Stimulated activated CD8-positive, alpha-beta memory T cell treated with anti-CD3 and anti-CD28 coated beads, Interleukin-7, amount 100 ng/mL, for 4 hours (primary cell): ENCODE results near the gene TGFB1.

Experiments
- DNase-seq, 2 donors: peaks; one replicate each; pipeline ENCODE4 v3.0.0-alpha.2; 2020; ENCODE audit warnings: low read depth in 2 of 2

TGFB1 gene

DNA sequence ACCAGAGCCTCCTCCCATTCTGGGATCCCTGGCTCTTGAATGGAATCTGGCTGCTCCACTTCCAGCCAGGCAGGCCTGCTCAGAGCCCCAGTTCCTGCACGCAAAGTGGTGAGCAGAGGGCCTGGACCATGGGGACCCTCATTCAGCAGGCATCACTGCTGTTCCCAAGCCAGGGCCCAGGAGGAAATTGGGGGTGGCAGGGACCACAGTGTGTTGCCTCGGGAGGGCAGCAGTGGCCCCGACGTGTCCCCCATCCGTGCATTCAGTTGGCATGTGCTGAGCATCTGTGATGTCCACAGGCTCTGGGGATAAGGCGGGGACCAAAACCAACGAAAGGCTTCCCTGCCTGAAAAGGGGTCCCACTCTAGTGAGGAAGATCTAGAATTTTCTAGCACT lies 32.5 kb downstream of the TGFB1 start:
- DNase-seq: no peak

DNA sequence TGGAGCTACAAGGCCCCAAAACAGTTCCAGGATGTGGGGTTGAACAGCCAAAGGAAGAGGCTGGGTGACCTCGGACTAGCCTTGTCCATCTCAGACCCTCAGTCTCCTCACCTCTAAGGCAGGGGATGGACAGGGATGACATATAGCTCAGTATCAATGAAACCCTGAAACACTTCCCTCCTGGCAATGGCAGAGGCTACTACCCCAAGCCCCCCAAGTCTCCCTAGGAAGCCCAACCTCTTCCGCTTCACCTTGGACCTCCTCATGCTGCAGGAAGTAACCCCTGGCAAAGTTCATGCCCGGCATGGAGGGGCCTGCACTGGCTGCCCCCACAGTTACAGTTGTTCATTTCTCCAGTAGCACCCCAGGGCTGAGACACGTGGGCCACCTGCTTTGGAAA lies 33.2 kb downstream of the TGFB1 start:
- DNase-seq: no peak

DNA sequence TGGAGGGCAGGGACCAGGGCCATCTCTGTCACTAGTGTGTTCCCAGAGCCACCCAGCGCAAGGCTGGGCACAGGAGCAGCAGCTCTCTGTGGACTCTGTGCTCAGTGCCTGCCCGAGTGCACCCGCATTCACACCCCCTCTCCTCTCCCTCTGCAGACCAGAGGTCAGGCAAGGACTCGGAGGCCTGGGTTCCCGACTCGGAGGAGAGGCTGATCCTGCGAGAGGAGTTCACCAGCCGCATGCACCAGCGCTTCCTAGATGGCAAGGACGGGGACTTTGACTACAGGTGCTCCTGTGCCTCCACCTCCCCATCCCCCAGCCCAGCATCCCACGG lies 33.6 kb downstream of the TGFB1 start:
- no peak for DNase-seq

DNA sequence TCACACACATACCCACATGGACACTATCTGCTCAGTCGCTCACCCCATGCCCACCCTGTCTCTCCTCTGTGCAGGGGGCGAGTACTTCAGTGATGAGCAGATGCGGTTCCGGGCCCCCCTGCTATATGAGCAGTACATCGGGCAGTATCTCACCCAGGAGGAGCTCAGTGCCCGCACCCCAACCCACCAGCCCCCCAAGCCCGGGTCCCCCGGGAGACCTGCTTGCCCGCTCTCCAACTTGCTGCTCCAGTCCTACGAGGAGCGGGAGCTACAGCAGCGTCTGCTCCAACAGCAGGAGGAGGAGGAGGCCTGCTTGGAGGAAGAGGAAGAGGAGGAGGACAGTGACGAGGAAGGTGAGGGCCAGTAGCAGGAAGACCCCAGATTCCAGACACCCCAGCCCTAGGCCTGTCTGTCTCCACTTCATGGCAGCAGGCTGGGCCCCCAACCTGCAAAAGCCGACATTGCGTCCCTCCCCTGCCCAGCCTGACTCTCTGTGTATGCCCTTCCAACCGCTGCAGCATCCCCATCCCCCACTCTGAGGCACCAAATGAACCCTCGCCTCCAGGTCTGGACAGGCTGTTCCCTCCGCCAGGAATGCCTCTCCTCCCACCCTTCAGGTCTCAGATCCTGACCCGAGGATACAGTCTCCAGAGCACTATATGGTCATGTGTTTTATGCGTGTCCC lies 34.1 kb downstream of the TGFB1 start:
- DNase-seq: no peak

DNA sequence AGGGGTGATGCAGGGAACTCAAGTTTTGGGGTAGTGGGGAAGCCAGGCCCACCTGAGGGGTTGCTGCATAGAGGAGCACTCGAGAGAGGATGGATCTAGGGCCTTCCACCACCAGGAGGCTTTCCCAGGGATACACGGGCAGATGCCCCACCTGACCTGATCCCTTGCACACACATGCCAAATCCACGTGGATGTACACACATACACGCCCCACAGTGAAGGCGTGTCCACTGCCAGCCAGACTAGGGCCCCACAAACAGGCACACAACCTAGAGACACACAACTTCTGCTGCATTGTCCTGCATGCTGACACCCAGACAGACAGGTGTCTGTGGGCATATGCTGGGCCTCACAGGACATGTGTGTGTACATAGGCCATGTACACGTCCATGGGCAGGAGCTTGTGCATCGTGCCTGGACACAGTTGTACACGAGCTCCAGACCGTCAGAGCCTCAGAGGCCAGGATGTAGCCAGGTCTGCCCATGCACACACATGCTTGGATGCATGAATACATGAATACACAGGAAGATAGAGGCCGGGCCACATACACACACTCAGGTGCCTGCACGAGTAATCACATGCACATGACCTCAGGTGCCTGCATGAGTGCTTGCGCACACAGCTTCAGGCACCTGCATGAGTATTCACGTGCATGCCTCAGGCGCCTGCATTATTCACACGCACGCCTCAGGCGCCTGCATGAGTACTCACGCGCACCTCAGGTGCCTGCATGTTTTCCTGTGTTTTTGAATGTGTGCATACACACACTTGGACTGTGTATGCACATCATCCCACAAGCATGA lies 34.8 kb downstream of the TGFB1 start:
- DNase-seq: no peak

DNA sequence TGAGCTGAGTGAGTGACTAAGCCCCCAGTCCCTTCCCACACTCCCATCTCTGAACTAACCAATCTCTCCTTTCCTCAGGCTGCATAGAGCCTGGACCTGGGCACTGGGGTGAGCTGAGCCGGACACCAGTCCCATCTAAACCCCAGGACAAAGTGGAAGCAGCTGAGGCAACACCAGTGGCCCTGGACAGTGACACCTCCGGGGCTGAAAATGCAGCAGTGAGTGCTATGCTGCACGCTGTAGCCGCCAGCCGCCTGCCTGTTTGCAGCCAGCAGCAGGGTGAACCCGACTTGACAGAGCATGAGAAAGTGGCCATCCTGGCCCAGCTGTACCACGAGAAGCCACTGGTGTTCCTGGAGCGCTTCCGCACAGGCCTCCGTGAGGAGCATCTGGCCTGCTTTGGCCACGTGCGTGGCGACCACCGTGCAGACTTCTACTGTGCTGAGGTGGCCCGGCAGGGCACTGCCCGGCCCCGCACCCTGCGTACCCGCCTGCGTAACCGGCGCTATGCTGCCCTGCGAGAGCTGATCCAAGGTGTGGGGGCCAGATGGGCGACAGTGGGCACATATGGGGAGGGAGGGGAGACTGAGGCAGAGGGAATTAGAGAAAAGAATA lies 37.3 kb downstream of the TGFB1 start:
- no peak for DNase-seq

DNA sequence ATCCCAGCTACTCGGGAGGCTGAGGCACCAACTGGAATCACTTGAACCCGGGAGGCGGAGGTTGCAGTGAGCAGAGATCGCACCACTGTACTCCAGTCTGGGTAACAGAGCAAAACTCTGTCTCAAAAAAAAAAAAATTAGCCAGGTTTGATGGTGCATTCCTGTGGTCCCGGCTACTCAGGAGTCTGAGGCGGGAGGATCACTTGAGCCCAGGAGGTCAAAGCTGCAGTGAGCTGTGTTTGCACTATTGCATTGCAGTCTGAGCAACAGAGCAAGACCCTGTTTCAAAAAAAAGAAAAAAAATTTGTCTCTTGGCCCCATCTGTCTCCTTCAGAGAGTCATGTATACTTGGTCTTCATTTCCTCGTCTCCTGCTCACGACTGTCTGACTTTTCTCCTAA lies 42.1 kb downstream of the TGFB1 start:
- no peak for DNase-seq

DNA sequence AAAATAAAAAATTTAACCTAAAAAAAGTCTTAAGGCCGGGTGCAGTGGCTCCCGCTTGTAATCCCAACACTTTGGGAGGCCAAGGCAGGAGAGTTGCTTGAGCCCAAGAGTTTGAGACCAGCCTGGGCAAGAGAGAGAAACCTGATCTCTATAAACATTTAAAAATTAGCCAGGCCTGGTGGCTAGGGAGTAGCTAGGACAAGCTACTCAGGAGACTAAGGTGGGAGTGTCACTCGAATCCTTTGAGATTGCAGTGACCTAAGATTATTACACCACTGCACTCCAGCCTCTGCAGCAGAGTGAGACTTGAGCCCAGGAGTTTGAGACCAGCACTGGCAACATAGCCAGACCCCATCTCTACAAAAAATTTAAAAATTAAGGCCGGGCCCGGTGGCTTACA lies 42.6 kb downstream of the TGFB1 start:
- no peak for DNase-seq

DNA sequence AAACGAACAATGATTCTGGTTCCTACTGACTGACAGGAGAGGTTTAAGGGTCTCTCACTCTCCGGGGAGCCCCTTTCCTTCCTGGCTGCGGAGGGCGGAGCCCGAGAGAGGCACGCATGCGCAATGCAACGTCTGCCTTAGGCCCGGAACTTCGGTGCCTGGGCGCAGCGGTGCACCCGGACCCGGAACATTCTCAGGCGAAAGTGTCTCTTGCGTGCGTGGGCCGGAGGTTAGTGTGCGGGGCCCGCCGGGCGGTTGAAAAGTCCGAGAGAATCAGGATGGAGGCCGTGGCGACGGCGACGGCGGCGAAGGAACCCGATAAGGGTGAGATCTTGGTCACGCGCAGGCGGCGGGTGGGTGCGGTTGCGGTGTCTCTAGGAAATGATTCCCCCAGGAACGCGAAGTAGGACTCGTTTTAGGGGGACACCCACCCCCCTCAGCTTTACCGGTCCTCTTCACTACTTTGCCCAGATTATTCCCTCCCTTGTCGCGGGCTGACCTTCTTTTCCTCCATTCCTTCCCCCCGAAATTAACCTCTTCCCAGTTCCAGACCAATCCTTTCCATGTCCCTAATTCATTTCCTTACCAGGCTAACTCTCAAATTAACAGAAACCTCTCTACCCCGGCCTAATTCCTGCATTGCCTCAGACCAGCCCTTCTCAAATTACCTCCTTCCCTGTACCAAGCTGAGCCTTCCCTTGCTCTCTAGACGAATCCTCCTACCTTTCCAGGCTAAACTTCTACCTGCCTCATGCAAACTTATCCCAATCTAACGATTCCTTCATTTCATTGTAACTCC lies 43.5 kb downstream of the TGFB1 start, which contains the start of gene CCDC97:
Gene CCDC97, plus strand, starts transcription at position 140 of the 799 bp plus-strand sequence. Its CDS starts 139 bp downstream, at position 279.
- DNase-seq: peak; percentile 77 to 84

DNA sequence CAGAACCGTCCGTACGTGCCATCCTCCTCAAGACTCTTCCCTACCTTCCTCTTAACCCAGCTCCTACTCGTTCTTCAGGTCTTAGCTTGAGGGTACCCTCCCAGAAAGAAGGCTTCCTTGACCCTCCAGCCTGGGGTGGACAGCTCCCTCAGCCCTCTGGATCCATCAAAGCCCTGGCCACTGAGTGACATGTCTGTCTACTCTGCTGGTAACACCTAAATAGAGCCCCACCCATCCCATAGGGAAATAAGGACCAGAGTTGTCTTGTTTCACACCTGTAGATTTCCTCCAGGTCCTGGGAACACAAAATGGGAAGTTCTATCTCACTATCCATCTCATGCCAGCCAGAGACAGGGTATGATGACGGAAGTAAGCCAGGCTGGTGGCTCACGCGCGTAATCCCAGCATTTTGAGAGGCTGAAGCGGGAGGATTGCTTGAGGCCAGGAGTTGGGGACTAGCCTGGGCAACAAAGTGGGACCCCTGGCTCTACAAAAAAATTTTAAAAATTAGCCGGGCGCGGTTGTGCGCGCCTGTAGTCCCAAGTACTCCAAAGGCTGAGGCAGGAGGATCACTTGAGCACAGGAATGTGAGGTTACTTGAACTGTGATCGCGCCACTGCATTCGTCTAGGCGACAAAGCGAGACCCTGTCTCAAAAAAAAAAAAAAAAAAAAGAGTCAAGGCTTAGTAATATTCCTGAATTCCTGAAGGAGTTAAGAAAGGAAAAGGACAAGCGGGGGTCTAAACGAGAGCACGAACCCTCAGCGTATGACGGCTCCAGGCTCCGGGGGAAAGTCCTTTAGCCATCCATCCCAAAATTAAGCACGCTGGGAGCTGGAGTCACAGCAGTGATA lies 44.3 kb downstream of the TGFB1 start:
- DNase-seq: no peak

DNA sequence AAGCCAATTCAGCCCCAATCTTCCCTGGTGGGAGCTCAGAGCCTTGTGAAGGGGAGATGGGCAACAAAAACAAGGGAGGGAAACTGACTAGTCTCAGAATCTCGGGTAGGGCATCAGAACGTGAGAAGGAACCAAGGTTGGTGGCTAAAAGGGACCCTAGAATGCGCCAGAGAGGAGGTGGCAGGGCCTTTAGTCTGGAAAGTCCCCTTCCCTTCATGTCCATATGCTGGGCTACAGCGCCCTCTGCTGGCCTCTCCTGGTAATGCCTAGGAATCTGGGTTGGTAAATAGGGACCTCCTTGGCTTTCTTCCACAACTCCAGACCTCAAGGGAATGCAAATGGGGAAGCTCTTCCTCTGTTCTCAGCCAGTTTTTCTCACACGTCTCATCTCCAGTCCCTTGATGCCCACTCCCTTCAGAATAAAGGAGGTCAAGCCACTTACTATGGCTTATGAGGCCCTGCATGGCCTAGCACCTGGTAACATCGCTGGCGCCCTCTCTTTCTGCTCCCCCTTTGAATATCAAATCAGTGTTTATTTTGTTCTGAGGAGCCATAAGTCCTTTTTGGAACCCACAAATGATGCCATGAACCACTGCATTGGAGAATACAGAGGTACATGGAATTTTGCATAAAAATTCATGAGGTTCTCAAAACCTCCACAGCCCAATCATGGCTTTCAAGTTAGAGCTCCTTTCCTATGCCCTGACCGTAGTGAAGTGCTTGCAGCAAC lies 45.1 kb downstream of the TGFB1 start:
- peak; percentile 75 to 90 for DNase-seq

DNA sequence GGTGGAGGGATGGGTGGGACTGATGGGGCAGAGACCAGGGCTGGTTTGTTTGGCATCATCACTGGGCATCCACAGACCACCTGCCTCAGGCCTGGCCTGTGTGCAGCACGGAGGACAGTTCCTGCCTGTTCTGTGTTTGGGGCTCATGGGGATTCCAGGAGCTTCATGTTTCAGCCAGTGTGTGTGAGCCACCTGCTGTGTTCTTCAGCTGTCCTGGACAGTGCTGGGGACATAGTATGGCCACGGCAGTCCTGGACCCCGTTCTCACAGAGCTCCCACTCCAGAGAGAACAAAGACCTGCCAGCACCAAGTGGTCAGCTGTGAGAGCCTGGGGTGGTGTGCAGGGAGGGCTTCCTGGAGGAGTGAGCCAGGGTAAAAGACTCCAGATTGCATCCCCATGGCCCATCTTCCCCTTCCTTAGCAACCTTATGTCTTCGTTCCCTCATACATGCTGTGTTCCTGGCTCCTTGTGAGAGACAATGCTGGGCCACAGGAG lies 45.7 kb downstream of the TGFB1 start:
- DNase-seq: no peak

DNA sequence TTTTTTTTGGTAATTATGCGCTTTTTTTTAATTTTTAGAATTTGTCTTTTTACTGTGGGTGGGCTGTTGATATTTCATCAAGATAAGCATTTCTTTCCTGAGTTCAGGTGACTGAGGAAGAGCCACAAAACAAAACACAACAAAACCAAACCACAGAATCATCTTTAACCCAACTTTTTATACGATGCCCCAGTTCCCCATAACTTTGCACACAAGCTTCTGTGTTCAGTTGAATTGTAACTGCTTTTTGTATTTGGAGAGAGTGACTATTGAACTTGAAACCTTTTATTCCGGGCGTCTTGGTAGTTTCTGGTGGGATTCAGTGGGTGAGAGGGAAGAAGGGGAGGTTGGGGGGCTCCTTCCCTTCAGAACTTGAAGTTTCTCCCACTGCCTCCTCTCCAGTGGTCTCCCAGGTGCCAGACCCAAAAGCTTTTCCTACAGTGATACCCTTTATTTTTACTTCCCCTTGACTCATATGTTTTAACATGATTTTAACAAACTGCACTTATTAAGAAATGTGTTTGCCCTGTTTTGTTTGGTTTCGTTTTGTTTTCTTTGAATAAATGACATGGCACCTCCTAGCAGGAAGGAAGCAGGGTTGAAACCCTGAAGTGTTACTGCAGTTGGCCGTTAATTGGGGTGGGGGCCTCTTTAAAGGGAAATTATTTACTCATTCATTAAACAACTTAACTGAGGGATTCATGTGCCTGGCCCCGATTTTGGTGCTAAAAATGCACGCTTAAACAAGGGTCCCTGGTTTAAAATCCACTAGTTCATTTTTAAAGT lies 46.4 kb downstream of the TGFB1 start:
- no peak for DNase-seq

DNA sequence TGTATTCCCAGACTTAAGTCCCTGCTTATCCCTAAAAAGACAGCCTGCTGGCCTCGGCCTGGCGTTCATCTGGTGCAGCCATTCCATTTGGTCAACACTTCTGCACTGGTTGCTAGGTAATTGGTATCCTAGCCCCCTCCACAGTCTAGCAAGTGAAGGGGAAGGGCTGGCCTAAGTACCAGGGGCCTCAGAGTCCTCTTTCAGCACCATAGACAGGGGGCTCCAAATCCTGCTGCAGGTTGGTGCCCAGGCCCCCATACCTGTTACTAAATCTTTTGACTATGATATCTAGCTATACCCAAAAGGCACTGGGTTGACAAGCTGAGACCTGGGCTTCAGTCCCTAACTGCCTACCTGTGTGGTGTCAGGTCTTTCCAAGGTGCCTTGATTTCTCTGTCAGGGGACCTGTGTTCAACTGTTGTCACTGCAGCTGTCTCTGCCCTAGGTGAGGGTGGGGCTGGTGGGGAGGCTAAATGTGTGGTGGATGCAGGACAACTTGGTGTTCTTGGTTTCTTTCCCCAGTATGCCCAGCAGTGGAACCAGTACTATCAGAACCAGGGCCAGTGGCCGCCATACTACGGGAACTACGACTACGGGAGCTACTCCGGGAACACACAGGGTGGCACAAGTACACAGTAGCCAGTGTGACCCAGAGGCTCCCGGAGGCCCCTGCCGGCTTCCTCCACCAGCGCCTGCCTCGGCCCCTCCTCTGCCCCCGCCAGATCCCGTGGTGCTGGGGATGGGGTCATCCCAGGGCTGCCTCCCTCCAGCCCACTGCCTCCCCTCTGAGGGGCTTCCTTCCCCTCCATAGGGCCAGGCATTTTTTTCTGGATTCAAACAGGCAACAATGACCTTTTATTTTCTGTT lies 47.6 kb downstream of the TGFB1 start:
- no peak for DNase-seq

DNA sequence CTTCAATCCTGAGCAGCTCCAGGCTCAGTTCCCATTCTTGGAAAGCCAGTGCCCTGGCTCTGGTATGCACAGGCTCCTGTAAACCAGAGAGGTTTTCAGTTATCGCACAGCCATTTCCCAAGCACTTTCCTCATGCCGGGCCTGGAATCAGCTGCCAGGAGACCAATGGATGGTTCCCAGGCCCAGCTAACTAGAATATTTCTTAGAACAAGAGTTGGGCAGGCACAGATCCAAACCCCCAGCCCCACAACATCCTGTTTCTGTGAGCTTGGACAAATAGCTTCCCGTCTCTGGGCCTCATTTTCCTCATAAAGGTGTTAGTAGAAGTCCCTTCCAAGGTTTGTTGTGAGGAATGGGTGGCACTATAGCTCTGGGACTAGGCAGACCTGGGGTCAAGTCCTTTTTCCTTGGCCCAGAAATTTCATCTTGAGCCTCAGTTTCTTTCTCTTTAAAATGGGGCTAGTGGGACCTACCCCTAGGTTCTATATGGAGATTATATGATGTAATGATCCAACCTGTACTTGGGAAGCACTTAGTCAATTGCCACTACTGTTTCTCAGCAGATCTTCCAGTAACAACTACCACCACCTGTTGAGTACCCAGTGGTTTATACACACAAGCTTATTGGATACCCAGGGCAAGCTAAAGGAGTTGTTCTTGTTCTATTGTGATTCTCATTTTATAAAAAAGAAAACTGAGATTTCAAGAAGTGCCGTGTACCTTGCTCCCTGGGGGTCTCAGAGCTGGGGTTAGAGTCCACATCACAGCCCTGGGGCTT lies 48.8 kb downstream of the TGFB1 start:
- no peak for DNase-seq

DNA sequence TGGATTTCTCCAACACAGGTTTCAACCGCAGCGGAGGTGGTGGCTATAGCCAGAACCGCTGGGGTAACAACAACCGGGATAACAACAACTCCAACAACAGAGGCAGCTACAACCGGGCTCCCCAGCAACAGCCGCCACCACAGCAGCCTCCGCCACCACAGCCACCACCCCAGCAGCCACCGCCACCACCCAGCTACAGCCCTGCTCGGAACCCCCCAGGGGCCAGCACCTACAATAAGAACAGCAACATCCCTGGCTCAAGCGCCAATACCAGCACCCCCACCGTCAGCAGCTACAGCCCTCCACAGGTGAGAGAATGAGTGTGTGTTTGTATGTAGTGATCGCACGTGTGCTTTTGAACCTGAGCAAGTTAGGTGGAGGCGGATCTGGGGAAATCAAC lies 49.8 kb downstream of the TGFB1 start:
- DNase-seq: no peak

DNA sequence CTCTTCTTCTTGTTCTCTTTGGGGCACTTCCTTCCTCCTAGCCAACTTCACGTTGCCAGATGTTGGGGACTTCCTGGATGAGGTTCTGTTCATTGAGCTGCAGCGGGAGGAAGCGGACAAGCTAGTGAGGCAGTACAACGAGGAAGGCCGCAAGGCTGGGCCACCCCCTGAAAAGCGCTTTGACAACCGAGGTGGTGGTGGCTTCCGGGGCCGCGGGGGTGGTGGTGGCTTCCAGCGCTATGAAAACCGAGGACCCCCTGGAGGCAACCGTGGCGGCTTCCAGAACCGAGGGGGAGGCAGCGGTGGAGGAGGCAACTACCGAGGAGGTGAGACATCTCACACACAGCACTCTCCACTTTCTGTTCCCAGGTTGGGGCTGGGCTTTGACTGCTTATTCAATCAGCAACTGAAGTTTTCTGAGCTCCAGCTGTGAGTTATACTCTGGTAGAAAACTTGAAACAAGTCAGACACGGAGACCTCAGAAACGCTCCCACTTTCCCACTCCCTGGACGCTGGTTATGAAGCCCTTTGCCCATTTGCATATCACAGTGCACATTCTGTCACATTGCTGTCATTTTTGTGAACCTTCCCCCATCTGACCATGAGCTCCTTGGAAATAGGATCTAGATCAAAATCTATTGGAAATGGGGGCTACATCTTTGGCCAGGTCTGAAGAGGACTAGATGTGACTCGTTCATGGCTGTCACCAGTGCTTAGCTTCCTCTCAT lies 50.9 kb downstream of the TGFB1 start:
- peak; percentile 62 to 76 for DNase-seq
